NCI-H187 (cell line): ENCODE data around the gene EGR4.

Source experiments
- DNase-seq, 2 experiments: peaks; one replicate each; lab custom pipeline; 2025; lab: John Stamatoyannopoulos, UW

Gene EGR4

DNA sequence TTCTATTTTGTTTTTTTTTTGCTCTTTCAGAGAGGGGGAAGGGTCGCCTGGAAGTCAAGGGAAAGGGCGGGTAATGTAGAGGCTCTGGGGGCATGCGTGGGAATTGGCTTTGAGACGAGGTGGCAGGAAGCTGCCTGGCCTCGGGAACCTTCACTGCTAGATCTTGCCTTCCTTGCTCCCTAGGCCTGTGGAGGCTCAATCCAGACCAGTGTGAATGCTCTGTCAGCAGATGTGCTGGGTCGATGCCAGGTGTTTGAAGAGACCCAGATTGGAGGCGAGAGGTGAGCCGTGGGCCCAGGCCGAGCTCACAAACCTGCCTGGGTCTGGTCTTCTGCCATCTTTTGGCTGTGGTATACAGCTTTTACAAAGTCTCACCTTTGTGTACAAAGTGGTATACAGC, 43.7 kb downstream of the EGR4 start:
- DNase-seq = no peak

DNA sequence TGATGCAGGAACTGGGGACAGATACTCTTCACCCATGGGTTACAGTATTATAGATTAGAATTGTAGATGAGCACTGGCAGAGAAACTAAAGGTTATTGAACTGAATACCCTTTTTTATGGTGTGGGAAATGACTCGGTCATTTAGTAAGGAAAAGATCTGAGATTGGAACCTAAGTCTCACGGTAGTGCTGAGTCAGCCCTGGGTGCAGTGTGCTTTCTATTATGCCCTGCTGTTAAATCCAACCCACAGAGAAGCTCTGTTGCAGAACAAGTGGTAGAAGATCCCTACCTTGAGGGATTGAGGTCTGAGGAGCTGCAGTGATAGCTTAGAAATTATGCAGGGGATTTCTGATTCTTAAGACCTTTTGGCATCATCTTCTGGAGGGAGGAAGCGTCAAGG, 46.5 kb downstream of the EGR4 start:
- no peak for DNase-seq

DNA sequence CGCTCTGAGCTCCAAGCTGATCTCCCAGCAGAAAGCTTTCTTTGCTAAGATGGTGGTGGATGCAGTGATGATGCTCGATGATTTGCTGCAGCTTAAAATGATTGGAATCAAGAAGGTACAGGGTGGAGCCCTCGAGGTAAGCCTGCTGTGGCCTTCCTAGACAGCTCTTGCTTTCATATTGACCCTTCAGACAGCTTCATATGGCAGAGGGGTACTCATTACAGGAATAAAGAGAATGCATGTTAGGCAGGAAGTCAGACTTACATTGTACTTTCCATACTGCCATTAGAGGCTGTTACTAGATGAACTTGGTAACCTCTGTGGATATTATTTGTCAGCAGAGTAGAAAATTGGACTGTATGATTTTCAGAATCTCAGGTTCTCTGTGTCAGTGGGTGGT, 48.8 kb downstream of the EGR4 start:
- no peak for DNase-seq

DNA sequence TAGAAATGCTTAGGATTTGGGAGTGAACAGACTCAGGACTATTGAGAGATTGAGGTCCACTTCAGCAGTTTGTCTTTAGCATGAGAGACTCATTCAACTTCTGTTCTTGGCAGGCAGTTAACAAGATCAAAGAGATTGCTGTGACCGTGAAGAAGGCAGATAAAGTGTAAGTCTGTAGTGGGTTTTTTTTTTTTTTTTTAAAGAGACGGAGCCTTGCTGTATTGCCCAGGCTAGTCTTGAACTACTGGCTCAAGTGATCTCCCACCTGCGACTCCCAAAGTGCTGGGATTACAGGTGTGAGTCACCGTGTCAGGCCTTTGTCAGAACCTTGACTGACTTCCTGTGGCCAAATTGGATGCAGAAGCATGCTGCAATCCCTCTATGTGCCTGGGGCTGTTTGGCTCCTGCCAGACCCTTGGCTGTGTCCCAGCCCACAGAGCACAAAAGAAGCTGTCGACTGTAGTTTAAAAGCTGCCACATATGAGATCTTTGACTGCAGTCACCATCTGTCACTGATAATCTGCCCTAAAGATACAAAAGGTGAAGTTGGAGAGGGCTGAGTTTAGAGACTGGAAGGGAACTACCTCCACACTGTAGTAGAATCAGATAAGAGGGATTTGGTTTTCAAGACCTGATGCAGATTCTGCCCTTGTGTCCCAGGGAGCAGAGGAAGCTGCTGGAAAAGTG, 49.3 kb downstream of the EGR4 start:
- no peak for DNase-seq
